ENCODE data around the gene LINC01488.

LINC01488 gene

DNA sequence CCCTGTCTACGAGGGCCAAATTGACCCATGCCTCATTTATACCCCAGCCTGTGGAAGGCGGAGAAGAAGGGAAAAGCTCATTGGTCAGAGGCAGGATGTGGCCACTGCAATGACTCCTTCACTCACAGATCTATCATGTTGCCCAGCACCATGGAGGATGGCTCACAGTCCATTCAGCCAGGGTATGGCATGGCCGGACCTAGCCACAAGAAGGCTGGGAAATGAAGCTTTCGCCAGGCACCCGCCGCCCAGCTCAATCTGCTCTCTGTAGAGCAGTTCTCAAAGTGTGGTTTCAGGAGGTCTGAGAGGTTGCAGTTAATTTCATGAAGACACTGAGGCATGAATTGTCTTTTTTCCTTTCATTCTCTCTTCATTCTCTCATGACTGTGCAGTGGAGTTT, 40.6 kb upstream of the LINC01488 start:
- H3K9ac ChIP-seq (ENCODE audit: low read length), result no peak overlapping the region
- H3K23ac ChIP-seq (ENCODE audit: low read length in 2 of 2), result no peak overlapping the region
- no peak overlapping the region for H2BK5ac ChIP-seq (ENCODE audit: low read depth, low read length, poor library complexity, severe bottlenecking)
- peak overlapping the region; percentile 11 for H2BK120ac ChIP-seq (ENCODE audit: low read depth, low read length)
- no peaks in the 10 kb centered on the region for H3K79me1 ChIP-seq (replicated peaks; ENCODE audit: low read length, poor library complexity, severe bottlenecking)
- H3K4me1 ChIP-seq (ENCODE audit: control insufficient read depth, insufficient read depth, low read depth, low read length), result peaks cover 45% of the 10 kb centered on the region
- no peak overlapping the region for H3K4me3 ChIP-seq (ENCODE audit: insufficient read depth in 1 of 2, low read depth in 1 of 2, low read length in 2 of 2)
- no peak overlapping the region for H2BK15ac ChIP-seq (ENCODE audit: low read depth, poor library complexity, severe bottlenecking)
- DNase-seq, result peak; percentile 49
- peak overlapping the region; percentile 22 to 75 for H3K18ac ChIP-seq (ENCODE audit: low read depth in 1 of 2, low read length in 2 of 2)
- H3K27ac ChIP-seq (ENCODE audit: low read length, poor library complexity, severe bottlenecking), result no peak overlapping the region
- peak overlapping the region; percentile 82 to 91 for H2BK12ac ChIP-seq (ENCODE audit: low read length in 2 of 2)
- H3K9me3 ChIP-seq (ENCODE audit: control insufficient read depth, low read length), result no peaks in the 10 kb centered on the region
- H3K27me3 ChIP-seq (ENCODE audit: control insufficient read depth in 1 of 2, insufficient read depth in 1 of 2, low read length in 2 of 2), result no peaks in the 10 kb centered on the region
- no peak overlapping the region for H2AK5ac ChIP-seq (ENCODE audit: low read length, severe bottlenecking)
- H3K36me3 ChIP-seq (ENCODE audit: control insufficient read depth in 1 of 2, insufficient read depth in 2 of 2, low read depth in 1 of 2, low read length in 2 of 2), result peaks cover 0 to 3% of the 10 kb centered on the region in 2 experiments
- H4K8ac ChIP-seq (ENCODE audit: low read length), result peak overlapping the region; percentile 47
- H2AFZ ChIP-seq (ENCODE audit: low read depth, low read length), result no peak overlapping the region
- H3K14ac ChIP-seq (ENCODE audit: low read length in 2 of 2), result no peak overlapping the region
- H3K4ac ChIP-seq (ENCODE audit: low read depth in 1 of 2, low read length in 2 of 2), result peak overlapping the region; percentile 34 to 66
- 92% methylated on average over 6 of the region's 6 CpGs for WGBS
- H3K4me2 ChIP-seq (ENCODE audit: low read length, poor library complexity, severe bottlenecking), result no peak overlapping the region
- peak overlapping the region; percentile 78 for H4K91ac ChIP-seq (ENCODE audit: low read length)

DNA sequence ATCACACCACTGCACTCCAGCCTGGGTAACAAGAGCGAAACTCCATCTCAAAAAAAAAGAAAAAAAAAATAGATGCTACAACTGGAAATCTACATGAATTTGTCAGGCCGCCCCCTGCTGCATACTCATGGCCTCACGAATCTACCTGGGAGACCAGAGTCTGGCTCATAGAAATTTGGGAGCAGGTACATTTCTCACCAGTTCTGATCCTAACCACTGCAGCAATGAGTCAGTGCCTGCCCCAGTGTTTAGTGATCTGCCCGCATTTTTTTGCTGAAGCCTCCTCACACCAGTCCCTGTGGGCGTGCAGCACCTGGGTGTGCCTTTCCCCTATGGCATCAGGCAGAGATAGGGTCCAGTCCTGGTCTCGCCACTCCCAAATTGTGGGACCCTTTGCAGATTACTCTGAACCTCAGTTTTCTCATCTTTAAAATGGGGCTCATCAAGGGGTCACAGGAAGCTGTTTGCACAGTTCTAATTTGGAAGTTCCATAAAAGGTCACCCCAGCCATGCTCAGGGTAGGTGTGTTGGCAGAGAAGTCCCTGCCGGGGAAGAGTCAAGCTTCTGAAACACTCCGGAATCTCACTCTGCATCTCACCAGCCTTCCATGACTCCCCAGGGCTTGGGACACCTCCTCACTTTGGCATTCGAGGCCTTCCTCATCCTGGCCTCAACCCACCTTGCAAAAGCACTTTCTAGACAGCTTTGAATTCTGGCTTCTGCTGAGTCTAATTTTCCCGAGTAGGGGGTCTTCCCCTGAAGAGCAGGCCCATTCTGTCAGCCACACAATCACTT, 39.3 kb upstream of the LINC01488 start:
- H4K91ac ChIP-seq (ENCODE audit: low read length), result peak overlapping the region; percentile 85
- peaks cover 0 to 3% of the 10 kb centered on the region in 2 experiments for H3K36me3 ChIP-seq (ENCODE audit: control insufficient read depth in 1 of 2, insufficient read depth in 2 of 2, low read depth in 1 of 2, low read length in 2 of 2)
- peak overlapping the region; percentile 93 to 95 for H3K18ac ChIP-seq (ENCODE audit: low read depth in 1 of 2, low read length in 2 of 2)
- peak overlapping the region in 1 of 2 experiments; percentile 45 for H3K14ac ChIP-seq (ENCODE audit: low read length in 2 of 2)
- H2AFZ ChIP-seq (ENCODE audit: low read depth, low read length), result no peak overlapping the region
- no peaks in the 10 kb centered on the region for H3K79me1 ChIP-seq (replicated peaks; ENCODE audit: low read length, poor library complexity, severe bottlenecking)
- H2BK12ac ChIP-seq (ENCODE audit: low read length in 2 of 2), result peak overlapping the region; percentile 41 to 91
- no peaks in the 10 kb centered on the region for H3K27me3 ChIP-seq (ENCODE audit: control insufficient read depth in 1 of 2, insufficient read depth in 1 of 2, low read length in 2 of 2)
- peak overlapping the region; percentile 66 for H2AK5ac ChIP-seq (ENCODE audit: low read length, severe bottlenecking)
- H3K9me3 ChIP-seq (ENCODE audit: control insufficient read depth, low read length), result no peaks in the 10 kb centered on the region
- H4K8ac ChIP-seq (ENCODE audit: low read length), result peak overlapping the region; percentile 93
- peaks cover 38% of the 10 kb centered on the region for H3K4me1 ChIP-seq (ENCODE audit: control insufficient read depth, insufficient read depth, low read depth, low read length)
- no peak overlapping the region for H3K4me2 ChIP-seq (ENCODE audit: low read length, poor library complexity, severe bottlenecking)
- 48% methylated on average over 10 of the region's 10 CpGs for WGBS
- peak overlapping the region; percentile 92 for H3K27ac ChIP-seq (ENCODE audit: low read length, poor library complexity, severe bottlenecking)
- DNase-seq, result peak; percentile 32
- peak overlapping the region; percentile 97 for H3K9ac ChIP-seq (ENCODE audit: low read length)
- peak overlapping the region; percentile 39 for H2BK15ac ChIP-seq (ENCODE audit: low read depth, poor library complexity, severe bottlenecking)
- H3K23ac ChIP-seq (ENCODE audit: low read length in 2 of 2), result no peak overlapping the region
- peak overlapping the region; percentile 9 for H2BK5ac ChIP-seq (ENCODE audit: low read depth, low read length, poor library complexity, severe bottlenecking)
- H3K4ac ChIP-seq (ENCODE audit: low read depth in 1 of 2, low read length in 2 of 2), result peak overlapping the region; percentile 80 to 98
- H3K4me3 ChIP-seq (ENCODE audit: insufficient read depth in 1 of 2, low read depth in 1 of 2, low read length in 2 of 2), result peak overlapping the region in 1 of 2 experiments; percentile 43
- H2BK120ac ChIP-seq (ENCODE audit: low read depth, low read length), result peak overlapping the region; percentile 93

DNA sequence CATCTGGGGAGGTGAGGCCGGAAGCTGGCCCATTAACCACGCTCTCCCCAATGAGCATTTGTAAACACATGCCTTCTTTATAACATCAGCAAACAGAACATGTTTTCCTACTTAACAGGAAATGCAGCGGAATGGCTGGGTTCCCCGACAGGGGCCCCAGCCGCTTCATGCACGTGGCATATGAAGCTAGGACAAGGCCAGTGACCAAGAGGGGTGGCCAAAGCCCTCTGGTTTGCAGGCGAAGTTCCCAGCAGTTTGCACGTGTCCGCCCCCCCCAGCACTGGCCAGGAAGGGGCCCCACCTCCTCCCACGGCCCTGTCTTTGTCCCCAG, 38.7 kb upstream of the LINC01488 start:
- Histone ChIP-seq H3K27ac (ENCODE audit: low read length, poor library complexity, severe bottlenecking) (peak overlapping the region; percentile 92), H3K9ac (ENCODE audit: low read length) (peak overlapping the region; percentile 97), H2BK120ac (ENCODE audit: low read depth, low read length) (peak overlapping the region; percentile 93), H3K14ac (ENCODE audit: low read length in 2 of 2) (no peak overlapping the region), H2AFZ (ENCODE audit: low read depth, low read length) (no peak overlapping the region), H4K91ac (ENCODE audit: low read length) (peak overlapping the region; percentile 99), H2AK5ac (ENCODE audit: low read length, severe bottlenecking) (peak overlapping the region; percentile 30), H3K4me2 (ENCODE audit: low read length, poor library complexity, severe bottlenecking) (no peak overlapping the region), H3K9me3 (ENCODE audit: control insufficient read depth, low read length) (no peaks in the 10 kb centered on the region), H2BK15ac (ENCODE audit: low read depth, poor library complexity, severe bottlenecking) (peak overlapping the region; percentile 41), H3K27me3 (ENCODE audit: control insufficient read depth in 1 of 2, insufficient read depth in 1 of 2, low read length in 2 of 2) (no peaks in the 10 kb centered on the region), H3K4me3 (ENCODE audit: insufficient read depth in 1 of 2, low read depth in 1 of 2, low read length in 2 of 2) (peak overlapping the region in 1 of 2 experiments; percentile 43), H3K36me3 (ENCODE audit: control insufficient read depth in 1 of 2, insufficient read depth in 2 of 2, low read depth in 1 of 2, low read length in 2 of 2) (peaks cover 0 to 3% of the 10 kb centered on the region in 2 experiments), H2BK12ac (ENCODE audit: low read length in 2 of 2) (peak overlapping the region; percentile 50 to 91), H3K23ac (ENCODE audit: low read length in 2 of 2) (no peak overlapping the region), H3K18ac (ENCODE audit: low read depth in 1 of 2, low read length in 2 of 2) (peak overlapping the region; percentile 93 to 95), H3K4ac (ENCODE audit: low read depth in 1 of 2, low read length in 2 of 2) (peak overlapping the region; percentile 64 to 78), H4K8ac (ENCODE audit: low read length) (peak overlapping the region; percentile 93), H3K79me1 (replicated peaks; ENCODE audit: low read length, poor library complexity, severe bottlenecking) (no peaks in the 10 kb centered on the region), H3K4me1 (ENCODE audit: control insufficient read depth, insufficient read depth, low read depth, low read length) (peaks cover 35% of the 10 kb centered on the region), H2BK5ac (ENCODE audit: low read depth, low read length, poor library complexity, severe bottlenecking) (peak overlapping the region; percentile 75)
- WGBS, result 3% methylated on average over 10 of the region's 10 CpGs
- DNase-seq, result peak; percentile 96

DNA sequence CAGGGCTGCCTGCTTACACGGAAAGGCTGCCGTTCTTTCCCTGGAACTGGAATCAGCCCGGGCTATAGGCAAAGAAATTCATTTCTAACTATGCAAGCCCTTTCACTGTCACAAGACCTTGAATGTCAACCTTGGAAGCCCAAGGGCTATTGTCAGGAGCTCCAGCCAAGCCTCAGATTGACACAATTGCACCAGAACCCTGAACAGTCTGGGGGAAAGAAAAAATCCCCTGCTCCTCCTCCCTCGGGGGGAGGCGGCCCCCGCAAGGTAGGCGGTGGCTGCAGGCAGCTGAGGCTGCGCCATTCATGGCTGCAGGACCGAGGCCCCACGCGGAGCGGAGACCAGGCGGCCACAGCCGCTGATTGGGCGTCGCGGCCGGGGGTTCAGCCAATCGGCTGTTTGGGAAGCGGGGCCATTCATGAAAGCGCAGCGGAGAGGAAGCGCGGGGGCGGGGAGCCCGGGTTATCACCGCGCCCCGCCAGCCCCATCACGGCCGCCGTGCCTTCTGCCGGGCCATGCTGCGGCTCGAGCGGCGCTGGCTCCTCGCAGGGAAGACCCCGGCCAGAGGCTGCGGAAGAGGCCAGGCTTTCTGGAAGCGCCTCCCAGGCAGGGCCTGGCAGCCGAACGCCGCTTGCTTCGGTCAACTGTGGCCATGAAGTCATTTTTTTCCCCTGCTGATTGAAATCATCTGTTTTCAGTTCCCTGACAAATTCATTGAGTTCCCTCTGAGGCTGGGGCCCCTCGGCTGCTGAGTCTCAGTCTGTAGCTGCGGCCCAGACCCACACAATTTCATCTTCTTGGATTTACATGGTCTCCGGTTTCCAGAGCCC, 38.1 kb upstream of the LINC01488 start:
- H3K4ac ChIP-seq (ENCODE audit: low read depth in 1 of 2, low read length in 2 of 2), result peak overlapping the region; percentile 88 to 96
- H2BK12ac ChIP-seq (ENCODE audit: low read length in 2 of 2), result peak overlapping the region; percentile 66 to 100
- no peaks in the 10 kb centered on the region for H3K9me3 ChIP-seq (ENCODE audit: control insufficient read depth, low read length)
- H2BK5ac ChIP-seq (ENCODE audit: low read depth, low read length, poor library complexity, severe bottlenecking), result peak overlapping the region; percentile 83
- peak; percentile 96 for DNase-seq
- no peaks in the 10 kb centered on the region for H3K79me1 ChIP-seq (replicated peaks; ENCODE audit: low read length, poor library complexity, severe bottlenecking)
- peak overlapping the region; percentile 99 for H3K18ac ChIP-seq (ENCODE audit: low read depth in 1 of 2, low read length in 2 of 2)
- no peak overlapping the region for H2AFZ ChIP-seq (ENCODE audit: low read depth, low read length)
- no peaks in the 10 kb centered on the region for H3K36me3 ChIP-seq (ENCODE audit: control insufficient read depth in 1 of 2, insufficient read depth in 2 of 2, low read depth in 1 of 2, low read length in 2 of 2)
- H4K8ac ChIP-seq (ENCODE audit: low read length), result peak overlapping the region; percentile 99
- H2AK5ac ChIP-seq (ENCODE audit: low read length, severe bottlenecking), result peak overlapping the region; percentile 72
- peak overlapping the region; percentile 97 for H3K9ac ChIP-seq (ENCODE audit: low read length)
- H3K14ac ChIP-seq (ENCODE audit: low read length in 2 of 2), result peak overlapping the region; percentile 12 to 46
- H3K27me3 ChIP-seq (ENCODE audit: control insufficient read depth in 1 of 2, insufficient read depth in 1 of 2, low read length in 2 of 2), result no peaks in the 10 kb centered on the region
- peak overlapping the region; percentile 99 for H4K91ac ChIP-seq (ENCODE audit: low read length)
- peak overlapping the region; percentile 92 for H3K27ac ChIP-seq (ENCODE audit: low read length, poor library complexity, severe bottlenecking)
- H3K4me2 ChIP-seq (ENCODE audit: low read length, poor library complexity, severe bottlenecking), result peak overlapping the region; percentile 58
- peak overlapping the region; percentile 94 for H2BK15ac ChIP-seq (ENCODE audit: low read depth, poor library complexity, severe bottlenecking)
- 1% methylated on average over 48 of the region's 48 CpGs for WGBS
- no peak overlapping the region for H3K23ac ChIP-seq (ENCODE audit: low read length in 2 of 2)
- peak overlapping the region; percentile 40 to 78 for H3K4me3 ChIP-seq (ENCODE audit: insufficient read depth in 1 of 2, low read depth in 1 of 2, low read length in 2 of 2)
- peak overlapping the region; percentile 94 for H2BK120ac ChIP-seq (ENCODE audit: low read depth, low read length)
- H3K4me1 ChIP-seq (ENCODE audit: control insufficient read depth, insufficient read depth, low read depth, low read length), result peaks cover 31% of the 10 kb centered on the region
